GM18858 (cell line): ENCODE data around the gene RGS8.

Source experiments
- ATAC-seq: cut with Tn5 transposase; IDR thresholded peaks from one replicate; pipeline ENCODE4 v1.9.1; 2021; ENCODE audit not compliant: unreplicated experiment

The RGS8 gene

DNA sequence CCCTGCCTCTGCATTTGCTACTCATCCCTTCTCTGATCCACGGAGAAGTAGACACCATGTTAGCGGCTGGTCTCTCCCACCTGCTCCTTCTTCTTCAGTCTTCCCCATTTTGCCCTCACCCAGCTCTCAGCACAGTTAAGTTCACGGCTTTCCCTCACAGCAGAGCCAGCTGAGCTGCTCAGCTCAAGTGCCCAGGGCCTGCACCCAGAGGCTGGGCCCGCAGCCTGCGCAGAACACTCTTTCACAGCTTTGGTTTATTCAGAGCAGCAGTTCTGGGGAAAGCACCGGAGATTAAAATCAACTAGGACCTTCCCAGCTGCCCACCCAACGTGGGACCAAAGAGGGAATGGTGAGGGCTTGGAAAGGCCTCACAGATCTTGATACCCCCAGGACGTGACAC, 41.9 kb downstream of the RGS8 start:
- no peak for ATAC-seq

GRCh38 chr1:182641561-182641960, 42.8 kb downstream of the RGS8 start:
- ATAC-seq = no peak

GRCh38 chr1:182639330-182639729, 45.1 kb downstream of the RGS8 start:
- ATAC-seq = no peak

GRCh38 chr1:182637769-182638168, 46.6 kb downstream of the RGS8 start:
- no peak for ATAC-seq

- no peak for ATAC-seq
Measured at GRCh38 chr1:182635871-182636270, 48.5 kb downstream of the RGS8 start.
